ENCODE results near the gene SETD1B.
"Not testable (repeated sequence)": the region's sequence is repeated elsewhere in the genome, so short reads cannot be mapped to it uniquely, and the experiment has no call there.

The SETD1B gene

DNA sequence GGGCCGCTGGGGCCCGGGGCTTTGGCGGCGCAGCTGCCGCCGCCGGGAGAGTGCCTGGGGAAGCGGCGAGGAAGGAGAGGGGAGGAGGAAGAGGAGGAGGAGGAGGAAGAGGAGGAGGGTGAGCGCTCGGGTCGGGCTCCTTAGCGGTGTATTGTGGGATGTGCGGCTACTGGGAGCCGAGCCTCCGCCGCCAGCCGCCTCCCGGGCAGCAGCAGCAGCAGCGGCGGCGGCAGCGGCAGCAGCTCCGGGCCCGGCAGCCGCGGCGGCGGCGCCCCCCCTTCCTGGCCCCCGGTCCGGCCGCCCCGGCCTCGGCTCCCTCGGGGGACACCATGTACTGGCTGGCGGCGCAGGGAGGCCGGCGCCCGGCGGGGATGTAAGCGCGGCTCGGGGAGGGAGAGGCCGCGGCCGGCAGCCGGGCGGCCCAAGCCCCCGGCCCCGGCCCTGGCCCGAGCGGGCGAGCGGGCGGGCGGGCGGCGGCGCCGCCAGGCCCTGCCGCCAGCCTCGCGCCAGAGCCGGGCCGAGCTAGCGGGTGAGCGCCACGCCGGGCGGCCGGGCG is at the start of gene SETD1B:
TSS of gene SETD1B (plus strand) at position 149 of the 556 bp plus-strand sequence. CDS start 729 bp downstream, outside the sequence.
- DNase-seq, result peak; percentile 85

DNA sequence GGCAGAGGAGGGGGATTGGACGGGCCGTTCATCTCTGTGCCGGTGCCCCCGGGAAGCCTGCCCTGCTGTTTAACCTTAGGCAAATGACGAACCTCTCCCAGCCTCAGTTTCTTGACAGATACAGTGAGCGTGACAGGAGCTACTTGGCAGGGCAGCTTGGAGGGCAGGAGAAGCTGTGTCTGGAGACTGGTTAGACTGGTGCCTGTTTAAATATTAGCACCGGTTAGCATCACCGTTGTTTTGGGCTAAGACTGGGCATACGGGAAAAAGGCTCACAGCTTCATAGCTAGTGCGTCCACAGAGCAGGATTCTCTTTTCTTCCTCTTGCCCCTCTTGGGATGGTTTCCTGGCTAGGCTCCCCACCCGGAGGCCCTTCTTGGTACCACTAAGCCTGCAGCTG is 49.0 kb upstream of the SETD1B start:
- no peak for DNase-seq

- no peak for DNase-seq
These were observed 48.2 kb upstream of the SETD1B start for GRCh38 chr12:121755591-121755990.

DNA sequence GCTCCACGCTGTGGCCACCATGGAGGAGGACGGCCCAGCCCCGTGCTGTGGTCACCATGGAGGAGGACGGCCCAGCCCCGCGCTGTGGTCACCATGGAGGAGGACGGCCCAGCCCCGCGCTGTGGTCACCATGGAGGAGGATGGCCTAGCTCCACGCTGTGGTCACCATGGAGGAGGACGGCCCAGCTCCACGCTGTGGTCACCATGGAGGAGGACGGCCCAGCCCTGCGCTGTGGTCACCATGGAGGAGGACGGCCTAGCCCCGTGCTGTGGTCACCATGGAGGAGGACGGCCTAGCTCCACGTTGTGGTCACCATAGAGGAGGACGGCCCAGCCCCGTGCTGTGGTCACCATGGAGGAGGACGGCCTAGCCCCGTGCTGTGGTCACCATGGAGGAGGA is 45.3 kb upstream of the SETD1B start:
- DNase-seq, result not testable (repeated sequence)

DNA sequence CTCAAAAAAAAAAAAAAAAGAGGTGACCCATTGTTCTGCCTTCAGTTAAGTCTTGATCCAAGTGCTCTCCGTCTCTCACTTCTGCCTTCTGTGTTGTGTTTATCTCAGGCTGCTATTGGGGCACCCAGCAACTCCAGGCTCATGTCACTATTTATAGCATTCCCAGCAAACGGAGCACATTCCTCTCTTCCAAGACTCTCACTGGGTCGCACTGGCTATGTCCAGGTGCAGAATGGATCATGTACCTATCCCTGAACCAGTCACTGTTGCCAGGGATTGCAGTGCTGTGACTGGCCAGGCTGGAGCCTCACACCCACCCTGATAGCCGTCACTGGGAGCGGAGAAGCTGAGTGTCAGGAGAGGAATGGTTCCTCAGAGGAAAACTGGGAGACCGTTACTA is 41.5 kb upstream of the SETD1B start:
- no peak for DNase-seq

- no peak for DNase-seq
These were observed 39.0 kb upstream of the SETD1B start for GRCh38 chr12:121764808-121765207.

DNA sequence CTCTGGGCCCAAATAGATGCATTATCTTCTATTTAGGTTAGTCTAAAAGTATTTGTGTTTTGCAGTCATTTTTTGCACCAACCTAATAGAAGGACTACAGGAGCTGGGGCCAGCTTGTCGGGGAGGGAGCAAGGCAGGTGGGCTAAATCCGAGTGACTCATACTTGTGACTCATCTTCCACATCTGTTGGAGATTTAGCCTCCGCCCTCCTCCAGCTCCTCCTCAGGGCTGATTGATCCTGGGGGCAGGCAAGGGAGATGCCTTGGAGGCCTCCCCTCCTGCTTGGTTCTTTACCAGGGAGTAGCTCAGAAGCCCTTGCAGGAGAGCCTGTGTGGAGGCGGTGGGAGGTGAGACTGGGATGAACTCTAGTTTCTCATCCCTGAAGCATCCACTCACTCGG is 38.2 kb upstream of the SETD1B start:
- DNase-seq, result no peak

GRCh38 chr12:121766290-121767039 is 37.3 kb upstream of the SETD1B start:
- no peak for DNase-seq

DNA sequence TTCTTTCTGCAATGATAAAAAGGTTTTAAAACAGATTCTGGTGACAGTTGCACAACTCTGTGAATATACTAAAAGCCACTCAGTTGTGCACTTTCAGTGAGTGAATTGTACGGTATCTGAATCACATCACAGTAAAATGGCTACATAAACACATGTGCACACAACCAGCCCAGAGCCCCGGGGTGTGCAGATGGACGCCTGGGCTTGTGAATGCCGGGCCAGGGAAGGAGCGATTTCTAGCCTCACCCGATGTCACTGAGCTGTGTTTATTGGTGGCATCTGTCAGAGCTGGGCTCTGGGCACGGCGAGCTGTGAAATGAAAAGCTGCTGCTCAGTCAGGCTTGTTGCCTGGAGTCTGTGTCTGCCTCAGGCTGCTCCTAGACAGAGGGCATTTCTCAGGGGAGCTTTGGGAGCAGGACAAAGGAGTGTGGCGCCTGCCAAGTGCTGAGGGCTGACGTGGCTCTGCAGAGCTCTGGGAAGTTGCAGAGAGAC is 36.2 kb upstream of the SETD1B start:
- DNase-seq, result no peak

GRCh38 chr12:121769297-121769830 is 34.4 kb upstream of the SETD1B start:
- no peak for DNase-seq

DNA sequence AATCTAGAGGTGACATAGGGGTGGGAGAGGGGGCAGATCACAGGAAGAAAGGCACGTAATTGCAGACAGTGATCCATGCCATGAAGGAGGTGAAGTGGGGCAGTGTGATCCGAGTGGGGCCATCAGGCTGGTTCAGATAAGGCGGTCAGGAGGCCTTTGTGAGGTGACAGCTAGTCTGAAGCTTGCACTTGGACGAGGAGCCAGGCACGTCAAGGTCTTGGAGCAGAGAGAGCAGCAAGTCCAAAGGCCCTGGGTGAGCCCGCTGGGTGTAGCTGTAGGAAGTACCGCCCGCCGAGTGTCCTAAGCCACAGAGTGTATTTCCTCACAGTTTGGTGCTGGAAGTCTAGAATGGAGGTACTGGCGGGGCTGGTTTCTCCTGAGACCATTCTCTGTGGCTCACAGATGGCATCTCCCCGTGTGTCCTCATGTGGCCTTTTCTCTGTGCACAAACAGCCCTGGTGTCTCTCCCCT is 33.9 kb upstream of the SETD1B start:
- DNase-seq, result no peak

GRCh38 chr12:121770388-121770787 is 33.4 kb upstream of the SETD1B start:
- DNase-seq, result no peak

GRCh38 chr12:121770813-121771625 is 32.8 kb upstream of the SETD1B start:
- no peak for DNase-seq

DNA sequence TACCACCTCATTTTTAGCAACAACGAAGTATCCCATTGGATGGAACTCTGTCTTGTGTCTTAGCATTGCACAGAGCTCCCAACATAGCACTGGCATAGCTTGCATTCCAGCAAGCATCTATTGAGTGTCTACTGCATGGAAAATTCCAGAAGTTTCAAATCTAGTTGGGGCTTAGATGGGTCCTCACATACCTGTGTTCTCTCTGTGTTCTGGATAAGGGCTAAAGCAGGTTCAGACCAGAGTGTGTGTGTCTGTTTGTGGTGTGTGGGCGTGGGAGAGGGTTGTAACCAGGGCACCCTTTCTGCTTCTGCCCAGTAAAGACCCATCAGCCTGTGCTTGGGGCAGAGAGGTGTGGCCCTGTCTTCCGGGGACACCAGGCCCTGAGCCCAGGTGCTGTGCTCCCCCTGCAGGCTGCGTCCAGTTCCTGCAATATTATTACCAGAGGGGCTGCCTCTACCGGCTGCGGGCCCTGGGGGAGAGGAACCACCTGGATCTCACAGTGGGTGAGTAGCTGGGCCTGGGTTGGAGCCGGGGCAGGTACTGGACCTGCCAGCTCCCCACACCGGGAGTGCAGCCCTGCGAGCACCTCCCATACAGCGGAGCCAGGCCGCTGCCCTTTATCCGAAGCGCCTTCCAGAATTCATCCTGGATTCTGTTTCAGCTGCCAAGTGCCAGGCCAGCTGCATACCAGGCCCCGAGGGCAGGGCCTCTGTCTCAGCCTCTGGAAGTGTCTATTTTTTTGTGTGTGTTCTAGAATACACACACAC is 30.6 kb upstream of the SETD1B start:
- DNase-seq, result peak; percentile 81

GRCh38 chr12:121774968-121775474 is 28.8 kb upstream of the SETD1B start:
- DNase-seq, result no peak

DNA sequence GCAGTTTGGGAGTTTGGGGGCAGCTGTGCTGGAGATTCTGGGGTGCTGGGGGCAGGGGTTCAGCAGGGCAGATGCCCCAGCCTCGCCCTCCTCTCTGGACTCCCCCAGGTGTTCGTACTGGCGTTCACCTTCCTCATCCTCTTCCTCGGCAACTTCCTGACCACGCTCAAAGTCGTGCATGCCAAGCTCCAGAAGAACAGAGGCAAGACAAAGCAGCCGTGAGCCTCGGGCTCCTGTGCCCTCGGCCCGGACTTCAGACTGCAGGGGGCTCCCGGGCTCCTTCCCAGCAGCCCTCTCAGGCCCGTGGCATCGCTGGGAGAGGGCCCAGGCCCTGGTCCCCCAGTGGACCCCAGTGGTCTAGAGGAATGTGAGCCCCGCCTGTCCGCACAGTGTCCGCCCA is 28.3 kb upstream of the SETD1B start:
- DNase-seq, result no peak

DNA sequence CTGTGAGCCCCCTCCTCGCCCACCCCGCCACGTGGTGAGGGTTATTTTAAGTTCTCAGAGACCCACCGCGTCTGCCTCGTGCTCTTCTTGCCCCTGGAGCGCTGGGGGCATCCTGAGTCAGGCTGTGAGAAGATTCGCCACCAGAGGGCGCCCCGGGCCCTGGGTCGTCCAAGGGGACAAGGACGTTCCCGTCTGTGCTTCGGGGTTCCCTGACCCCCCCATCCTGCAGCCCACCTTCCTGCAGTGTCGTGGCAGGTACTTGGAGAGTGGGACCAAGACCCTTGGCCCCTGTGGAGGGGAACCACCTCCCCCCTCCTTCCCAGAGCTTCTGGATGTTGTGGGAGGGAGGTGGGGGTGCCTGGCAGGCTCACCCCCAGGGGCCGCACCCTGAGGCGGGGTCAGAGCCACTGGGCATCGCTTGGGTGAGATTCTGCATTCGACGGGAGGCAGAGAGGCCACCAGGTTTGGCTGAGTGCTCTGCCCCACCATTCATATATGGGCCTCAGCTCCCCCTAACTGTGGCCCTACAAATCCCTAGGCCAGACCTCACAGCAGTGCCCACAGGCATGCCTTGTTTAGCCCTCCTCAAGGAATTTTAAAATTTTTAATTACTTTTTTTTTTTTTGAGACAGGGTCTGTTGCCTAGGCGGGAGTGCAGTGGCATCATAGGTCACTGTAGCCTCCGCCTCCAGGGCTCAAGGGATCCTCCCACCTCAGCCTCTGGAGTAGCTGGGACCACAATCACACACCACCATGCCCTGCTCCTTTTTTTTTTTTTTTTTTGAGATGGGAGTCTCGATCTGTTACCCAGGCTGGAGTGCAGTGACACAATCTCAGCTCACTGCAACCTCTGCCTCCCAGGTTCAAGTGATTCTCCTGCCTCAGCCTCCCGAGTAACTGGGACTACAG is 27.4 kb upstream of the SETD1B start:
- DNase-seq, result peak; percentile 78

- DNase-seq, result no peak
These were observed 25.0 kb upstream of the SETD1B start for GRCh38 chr12:121778567-121779421.

DNA sequence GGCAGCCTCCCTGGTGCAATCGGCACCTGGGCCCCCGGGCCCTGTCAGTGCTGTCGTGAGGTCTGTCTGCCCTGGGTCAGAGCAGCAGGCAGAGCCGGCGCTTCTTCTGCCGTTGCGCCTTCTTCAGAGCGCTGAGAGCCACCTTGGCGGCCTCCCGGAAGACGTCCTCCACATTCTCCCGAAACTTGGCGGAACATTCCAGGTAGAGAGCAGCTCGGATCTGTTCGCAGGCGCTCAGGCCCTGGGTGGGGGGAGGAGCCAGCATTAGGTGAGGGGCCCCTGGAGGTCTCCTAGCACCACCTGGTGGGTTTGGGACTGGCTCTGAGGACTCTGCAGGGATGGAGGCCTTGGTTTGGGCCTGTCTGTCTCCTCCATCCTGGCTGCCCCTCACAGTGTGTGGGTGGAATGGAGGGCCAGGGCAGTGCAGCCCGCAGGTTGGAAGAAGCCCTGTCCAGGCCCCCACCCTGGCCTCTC is 24.4 kb upstream of the SETD1B start:
- no peak for DNase-seq

DNA sequence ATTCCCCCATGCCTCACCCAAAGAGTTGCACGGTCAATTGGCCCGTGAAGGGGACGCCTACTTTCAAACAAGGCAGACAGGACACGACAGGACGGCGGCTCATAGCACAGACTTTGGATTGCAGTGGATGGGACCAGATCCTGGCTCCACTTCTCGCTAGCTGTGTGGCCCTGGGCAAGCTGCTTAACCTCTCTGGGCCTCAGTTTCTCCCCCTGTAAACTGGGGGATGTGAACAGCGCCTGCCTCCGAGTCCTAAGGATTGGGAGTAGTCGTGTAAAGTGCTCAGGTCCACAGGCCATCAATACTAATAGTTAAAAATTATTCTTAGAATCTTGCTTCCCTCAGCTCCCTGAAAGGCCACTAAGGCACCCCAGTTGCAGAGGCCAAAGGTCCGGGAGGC is 23.4 kb upstream of the SETD1B start:
- no peak for DNase-seq
